ENCODE measurements around the gene ERMN.

GRCh38 chr2:157318884-157319283, 6.7 kb downstream of the ERMN start:
- TF ChIP-seq POLR2A (IDR thresholded peaks at IDR 0.05), result no peak
- TF ChIP-seq CTCF (IDR thresholded peaks at IDR 0.05), result no peak

Data from breast epithelium (tissue), 3 donors.